Pancreas (tissue), 10 donors: ENCODE results near the gene PDE6A. TPM values are rescaled to one million over a fixed set of nuclear protein-coding genes. Genes with fewer than 3 reads are reported as not detected.
A peak's percentile ranks its signal among the peaks of the same experiment; 100 is the strongest.
"Not testable (repeated sequence)": the region's sequence is repeated elsewhere in the genome, so short reads cannot be mapped to it uniquely, and the experiment has no call there.

Experiments
- ATAC-seq, 4 donors: fragments of 200-7000 bp; cut with Tn5 transposase; one replicate each; pipeline versions ENCODE4 v1.8.0 to v1.9.1; 2020; ENCODE audit warnings: mild to moderate bottlenecking in 4 of 4, moderate library complexity in 4 of 4
- DNase-seq, 6 donors: peaks; one replicate each; pipeline ENCODE4 v3.0.0-alpha.2; 2020
- FAIRE-seq: peaks from 2 replicates; lab custom pipeline; 2012; peaks lifted over from hg19 to GRCh38; lab: Jason Lieb, UNC
- H3K27ac ChIP-seq, 4 donors: fragments of 200-600 bp; sonication (generic); 1 replicate in 3 of 4; 2 replicates in 1 of 4; pipeline versions ENCODE4 v1.5.0 to v1.8.0; 2020
- H3K27me3 ChIP-seq, 4 donors: fragments of 200-600 bp; one replicate each; pipeline ENCODE4 v1.8.0; 2021
- H3K36me3 ChIP-seq, 3 donors: fragments of 200-600 bp; sonication (generic) in 1 of 3; one replicate each; pipeline versions ENCODE4 v1.5.0 to v1.8.0; 2020 to 2021
- H3K4me1 ChIP-seq, 3 donors: fragments of 200-600 bp; one replicate each; pipeline ENCODE4 v1.8.0; 2021
- H3K4me3 ChIP-seq, 4 donors: fragments of 200-600 bp; sonication (generic) in 2 of 4; one replicate each; pipeline versions ENCODE4 v1.5.0 to v1.8.0; 2020 to 2021
- H3K9me3 ChIP-seq, 4 donors: fragments of 200-600 bp; one replicate each; pipeline ENCODE4 v1.8.0; 2021
- CTCF ChIP-seq, 4 donors: fragments of 200-600 bp; sonication (generic) in 3 of 4; IDR thresholded peaks; one replicate each; pipeline versions ENCODE4 v1.5.0 to v1.8.0; 2021; ENCODE audit warnings: antibody characterized with exemption in 4 of 4
- WGBS, 2 donors: extraction: QIAGEN DNeasy Blood & Tissue Kit; methylation state at CpG; one replicate each; pipeline ENCODE4 v1.1.7; 2013; 5-methylcytosine and 5-hydroxymethylcytosine counted together
- intact Hi-C, 3 donors: fragments of 100-400 bp; cut with DNase I; formaldehyde crosslinking; loops; one replicate each; pipeline versions ENCODE4 v1.11.1 to v1.14.2; 2022
- polyA plus RNA-seq, 2 donors: library from polyadenylated mRNA; stranded (reverse); fragments of 200-250 nt; gene quantifications; one replicate each; pipeline ENCODE4 v1.2.3, GENCODE V29; 2013
- total RNA-seq, 6 donors: library from RNA; stranded (reverse); fragmentation: NEBNext Ultra II Directional in 4 of 6; extraction: Animal tissue kit (Norgen Biotek cat#: 25700) in 4 of 6; gene quantifications; one replicate each; pipeline versions ENCODE4 v1.2.1 to v1.2.4, GENCODE V29; 2021 to 2023
- donor health status: healthy with polysubstance abuse.
- donor health status: DM: no; HTN: no; CAD: no; lungs with moderate emphysema.
- donor health status: DM: no; HTN: no; CAD: no.
- donor health status: control.
- donor health status: control.
- donor health status: Bipolar disorder and iron deficiency.
- donor health status: DM: yes; HTN: yes; CAD: no.
- donor health status: DM: no; HTN: no; CAD: no.
- donor health status: DM: no; HTN: no; CAD: no.
- donor health status: DM: yes; HTN: yes; CAD: no.

Gene PDE6A
- total and polyA plus RNA-seq, 8 donors, result not detected

- no peak for FAIRE-seq
- intact Hi-C loops, result no loop called here
- ATAC-seq, result no peak
- no peak for DNase-seq
- Histone ChIP-seq H3K9me3 (no peaks in the 10 kb centered on the region), H3K4me1 (peaks cover 0 to 5% (median 3%) of the 10 kb centered on the region in 3 donors), H3K27me3 (no peaks in the 10 kb centered on the region), H3K27ac (no peak overlapping the region), H3K4me3 (no peak overlapping the region), H3K36me3 (no peaks in the 10 kb centered on the region)
- WGBS, 2 donors, result 76 to 86% methylated on average over 6 of the region's 6 CpGs
- no peak for TF ChIP-seq CTCF (IDR thresholded peaks at IDR 0.05)
Observed at GRCh38 chr5:149954798-149955197, 10.2 kb upstream of the PDE6A start.

- Histone ChIP-seq H3K4me1 (no peaks in the 10 kb centered on the region), H3K9me3 (no peaks in the 10 kb centered on the region), H3K27me3 (no peaks in the 10 kb centered on the region), H3K36me3 (no peaks in the 10 kb centered on the region), H3K4me3 (no peak overlapping the region), H3K27ac (no peak overlapping the region)
- intact Hi-C loops, result no loop called here
- TF ChIP-seq CTCF (IDR thresholded peaks at IDR 0.05), result no peak
- ATAC-seq (no peak), DNase-seq (no peak), FAIRE-seq (no peak)
- 78 to 84% methylated on average over 9 of the region's 9 CpGs for WGBS, 2 donors
Observed at GRCh38 chr5:149953436-149954121, 9.0 kb upstream of the PDE6A start.

GRCh38 chr5:149951138-149951749, 6.7 kb upstream of the PDE6A start:
- ATAC-seq, result peak in 2 of 4 donors; percentile 61 to 67
- 55 to 75% methylated on average over 6 of the region's 6 CpGs for WGBS, 2 donors
- Histone ChIP-seq H3K27me3 (no peaks in the 10 kb centered on the region), H3K9me3 (no peaks in the 10 kb centered on the region), H3K27ac (no peak overlapping the region), H3K4me3 (no peak overlapping the region), H3K4me1 (no peaks in the 10 kb centered on the region), H3K36me3 (no peaks in the 10 kb centered on the region)
- no peak for TF ChIP-seq CTCF (IDR thresholded peaks at IDR 0.05)
- intact Hi-C loops, result no loop called here
- no peak for FAIRE-seq
- DNase-seq, result no peak

- Histone ChIP-seq H3K36me3 (no peaks in the 10 kb centered on the region), H3K4me3 (no peak overlapping the region), H3K9me3 (no peaks in the 10 kb centered on the region), H3K27ac (no peak overlapping the region), H3K27me3 (no peaks in the 10 kb centered on the region), H3K4me1 (no peaks in the 10 kb centered on the region)
- 73 to 85% methylated on average over 5 of the region's 5 CpGs for WGBS, 2 donors
- DNase-seq (no peak), FAIRE-seq (no peak), ATAC-seq (no peak)
- intact Hi-C loops, result loop anchor here in 1 of 3 donors (10.0 kb wide), 1 partner anchor 46 kb away; no protein-coding TSS in a partner anchor
- TF ChIP-seq CTCF (IDR thresholded peaks at IDR 0.05), result no peak
Observed at GRCh38 chr5:149948993-149949392, 4.4 kb upstream of the PDE6A start.

- DNase-seq (no peak), FAIRE-seq (no peak), ATAC-seq (no peak)
- H3K4me1 ChIP-seq, result no peaks in the 10 kb centered on the region
- H3K27me3 ChIP-seq, result no peaks in the 10 kb centered on the region
- H3K9me3 ChIP-seq, result no peaks in the 10 kb centered on the region
- H3K36me3 ChIP-seq, result no peaks in the 10 kb centered on the region
- intact Hi-C loops, result loop anchor here in 1 of 3 donors (10.0 kb wide), 1 partner anchor 49 kb away; no protein-coding TSS in a partner anchor
- H3K27ac ChIP-seq, result no peak overlapping the region
- WGBS, 2 donors, result 76 to 86% methylated on average over 3 of the region's 3 CpGs
- no peak for TF ChIP-seq CTCF (IDR thresholded peaks at IDR 0.05)
- H3K4me3 ChIP-seq, result no peak overlapping the region
Observed at GRCh38 chr5:149946118-149946517, 1.5 kb upstream of the PDE6A start.

- not testable (repeated sequence) for FAIRE-seq, ATAC-seq, H3K9me3 ChIP-seq, H3K4me1 ChIP-seq, DNase-seq, H3K27me3 ChIP-seq, H3K27ac ChIP-seq, H3K36me3 ChIP-seq, H3K4me3 ChIP-seq
- intact Hi-C loops, result loop anchor here in 1 of 3 donors (10.0 kb wide), 1 partner anchor 51 kb away; no protein-coding TSS in a partner anchor
- 78% methylated on average over 6 of the region's 6 CpGs for WGBS, 2 donors
Observed at GRCh38 chr5:149943177-149943949, 1.2 kb downstream of the PDE6A start.

- DNase-seq, H3K4me1 ChIP-seq, H3K27me3 ChIP-seq, ATAC-seq, H3K9me3 ChIP-seq, FAIRE-seq, H3K4me3 ChIP-seq, H3K27ac ChIP-seq, H3K36me3 ChIP-seq: not testable (repeated sequence)
- 81 to 84% methylated on average over 4 of the region's 4 CpGs for WGBS, 2 donors
- intact Hi-C loops, result loop anchor here in 1 of 3 donors (10.0 kb wide), 1 partner anchor 52 kb away; no protein-coding TSS in a partner anchor
Observed at GRCh38 chr5:149942741-149943169, 1.8 kb downstream of the PDE6A start.
